AG04449 (cell line): ENCODE measurements around the gene SDHAF2.

Source experiments
- CTCF ChIA-PET: fragments of 350-600 bp; formaldehyde crosslinking; extraction: SDS; loops from one replicate; lab custom pipeline; 2021; ENCODE audit warnings: antibody characterized with exemption; lab: Yijun Ruan, JAX
- POLR2A ChIA-PET: fragments of 400-600, 350-600 bp; formaldehyde crosslinking; extraction: SDS; loops from one replicate; lab custom pipeline; 2020; ENCODE audit warnings: antibody characterized with exemption, inconsistent platforms; lab: Yijun Ruan, JAX
- DNase-seq: peaks from one replicate; pipeline ENCODE4 v3.0.0-alpha.2; 2010; ENCODE audit warnings: low read depth, low spot score
- H3K4me3 ChIP-seq: 2 replicates; pipeline ENCODE4 v1.5.1; 2011; ENCODE audit warnings: low read depth, mild to moderate bottlenecking, control low read depth, low read length
- CTCF ChIP-seq: IDR thresholded peaks from one replicate; pipeline ENCODE4 v1.5.1; 2011; ENCODE audit warnings: mild to moderate bottlenecking, moderate library complexity, low read length, control low read depth, inconsistent platforms; ENCODE audit not compliant: insufficient read depth; ENCODE audit errors: missing control alignments

The SDHAF2 gene

GRCh38 chr11:61437496-61437895 is 7.6 kb downstream of the SDHAF2 start:
- POLR2A ChIA-PET, result no interaction called here

GRCh38 chr11:61439615-61440014 is 9.7 kb downstream of the SDHAF2 start:
- ChIA-PET POLR2A (no interaction called here), CTCF (interaction anchor here (1.0 to 15.2 kb wide), 11 partner anchors 8 to 294 kb away, joined by 3 to 283 read pairs (median 5); partner anchors contain the start of genes CPSF7 and SDHAF2)
- no peak for TF ChIP-seq CTCF
- DNase-seq, result no peak
- H3K4me3 ChIP-seq, result no peak overlapping the region

More at GRCh38 chr11:61437496-61437895, 7.6 kb downstream of the SDHAF2 start:
- no peak overlapping the region for H3K4me3 ChIP-seq
- no peak for DNase-seq
- TF ChIP-seq CTCF, result no peak
- CTCF ChIA-PET, result interaction anchor here (2.5 to 6.4 kb wide), 2 partner anchors 10 to 11 kb away, joined by 5 to 143 read pairs; no protein-coding TSS in a partner anchor

- POLR2A ChIA-PET, result no interaction called here
- CTCF ChIA-PET, result interaction anchor here (0.9 to 15.2 kb wide), 4 partner anchors 6 to 194 kb away, joined by 3 to 283 read pairs (median 74); no protein-coding TSS in a partner anchor
- TF ChIP-seq CTCF, result no peak
- DNase-seq, result no peak
- no peak overlapping the region for H3K4me3 ChIP-seq
These were observed 12.7 kb downstream of the SDHAF2 start for GRCh38 chr11:61442616-61443015.

- H3K4me3 ChIP-seq, result no peak overlapping the region
- no peak for DNase-seq
- ChIA-PET CTCF (interaction anchor here (0.6 to 15.2 kb wide), 55 partner anchors 9 to 370 kb away, joined by 3 to 283 read pairs (median 5); partner anchors contain the start of genes CPSF7, DAGLA, LRRC10B and SDHAF2), POLR2A (interaction anchor here (0.7 to 1.2 kb wide), 3 partner anchors 18 to 193 kb away, joined by 3 to 4 read pairs (median 3); no protein-coding TSS in a partner anchor)
- TF ChIP-seq CTCF, result no peak
These were observed 15.6 kb downstream of the SDHAF2 start for GRCh38 chr11:61445516-61445915.

GRCh38 chr11:61446211-61446651 is 16.3 kb downstream of the SDHAF2 start:
- ChIA-PET POLR2A (interaction anchor here (0.7 to 1.2 kb wide), 2 partner anchors 18 to 95 kb away, joined by 3 to 4 read pairs; no protein-coding TSS in a partner anchor), CTCF (interaction anchor here (0.6 to 15.2 kb wide), 61 partner anchors 10 to 369 kb away, joined by 3 to 283 read pairs (median 5); partner anchors contain the start of genes CPSF7, DAGLA, LRRC10B and SDHAF2)
- no peak overlapping the region for H3K4me3 ChIP-seq
- TF ChIP-seq CTCF, result peak; percentile 95
- peak; percentile 83 for DNase-seq
